Measurements from ENCODE around the gene GDF2. TPM values are rescaled to one million over a fixed set of nuclear protein-coding genes. Genes with fewer than 3 reads are reported as not detected.

GDF2 gene
- not detected in 2 replicates for total RNA-seq (2013; cell fraction: nucleolus; rRNA removed)
- total RNA-seq (2014; rRNA removed) (not detected in 2 replicates), total RNA-seq (2014; rRNA removed; fragmentation: Illumina TruSeq; extraction: Trizol) (not detected in 2 replicates), total RNA-seq (2021) (not detected in 2 replicates), polyA plus RNA-seq (2011; rRNA removed) (not detected in 2 replicates), polyA plus RNA-seq (2014; fragmentation: Illumina TruSeq; extraction: Trizol) (not detected in 2 replicates), polyA plus RNA-seq (2014; fragmentation: Nextera tagmentation; extraction: Ambion mirVana) (not detected), polyA plus RNA-seq (2014; rRNA removed) (not detected in 2 replicates), polyA plus RNA-seq (2016; fragmentation: Nextera tagmentation; extraction: Ambion mirVana) (not detected), polyA minus RNA-seq (2011; rRNA and poly(A)+ RNA removed) (not detected in 2 replicates), Bru-seq, nascent RNA (not detected), BruChase-seq, experiment 1, labeled RNA remaining after a 6-hour chase (not detected), BruChase-seq, experiment 2, labeled RNA remaining after a 2-hour chase (not detected)
- not detected for polyA plus RNA-seq (2011; ENCODE audit: low read depth)
- not detected in 2 replicates for polyA plus RNA-seq (2011; cell fraction: cytosol; rRNA removed)
- polyA plus RNA-seq (2011; cell fraction: nucleus; rRNA removed) = not detected in 2 replicates
- not detected in 2 replicates for polyA plus RNA-seq (2012)
- not detected in 2 replicates for polyA minus RNA-seq (2011; cell fraction: cytosol; rRNA and poly(A)+ RNA removed)
- not detected in 2 replicates for polyA minus RNA-seq (2011; cell fraction: nucleus; rRNA and poly(A)+ RNA removed)
- long read RNA-seq, experiment 1 = 0 reads
- long read RNA-seq, experiment 2 = 0 reads

DNA sequence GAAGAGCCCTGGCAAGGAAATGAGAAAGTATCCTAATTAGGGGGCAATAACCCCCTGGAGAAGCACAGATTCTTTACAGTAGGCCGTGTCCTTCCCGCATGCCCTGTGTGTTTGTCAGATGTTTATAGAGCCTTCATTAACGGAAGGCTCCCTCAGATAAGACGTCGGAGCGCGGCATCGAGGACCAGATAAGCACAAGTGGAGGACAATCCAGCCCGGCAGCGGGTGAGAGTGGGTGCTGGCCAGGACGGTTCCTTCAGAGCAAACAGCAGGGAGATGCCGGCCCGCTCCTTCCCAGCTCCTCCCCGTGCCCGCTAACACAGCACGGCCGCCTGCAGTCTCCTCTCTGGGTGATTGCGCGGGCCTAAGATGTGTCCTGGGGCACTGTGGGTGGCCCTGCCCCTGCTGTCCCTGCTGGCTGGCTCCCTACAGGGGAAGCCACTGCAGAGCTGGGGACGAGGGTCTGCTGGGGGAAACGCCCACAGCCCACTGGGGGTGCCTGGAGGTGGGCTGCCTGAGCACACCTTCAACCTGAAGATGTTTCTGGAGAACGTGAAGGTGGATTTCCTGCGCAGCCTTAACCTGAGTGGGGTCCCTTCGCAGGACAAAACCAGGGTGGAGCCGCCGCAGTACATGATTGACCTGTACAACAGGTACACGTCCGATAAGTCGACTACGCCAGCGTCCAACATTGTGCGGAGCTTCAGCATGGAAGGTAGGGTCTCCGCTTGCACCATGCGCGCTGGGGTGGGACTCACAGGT lies at the start of gene GDF2:
GDF2 (plus strand) TSS at position 155 of the 762 bp plus-strand sequence; CDS start at position 370, 215 bp downstream.
- BruUV-seq (replicated peaks) = no TSS peak
- ChIA-PET CTCF (interaction anchor here (1.0 to 1.4 kb wide), 2 partner anchors 18 to 277 kb away, joined by 3 read pairs; no protein-coding TSS in a partner anchor), SMC1A (ENCODE audit: uncharacterized antibody, unreplicated experiment) (no interaction called here)

DNA sequence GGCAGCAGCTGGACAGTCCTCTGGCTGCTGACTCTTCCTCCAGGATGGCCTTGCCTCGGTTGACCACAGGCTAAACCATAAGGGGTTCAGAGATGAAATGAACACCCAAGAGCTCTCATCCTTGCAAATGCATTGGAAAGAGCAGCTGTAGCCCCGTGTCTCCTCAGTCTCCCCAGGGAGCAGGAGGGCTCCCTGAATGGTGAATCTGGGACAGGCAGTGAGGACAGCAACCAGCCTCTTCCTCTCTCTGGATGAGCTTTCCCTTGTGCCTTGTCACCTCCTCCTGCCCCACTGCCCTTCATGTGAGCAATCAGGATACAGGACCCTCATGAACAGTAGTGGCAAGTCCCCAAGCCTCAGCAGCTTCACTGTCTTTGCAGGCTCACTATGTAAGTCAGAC lies 46.2 kb upstream of the GDF2 start:
- ChIA-PET RAD21 (ENCODE audit: unreplicated experiment) (no interaction called here), CTCF (interaction anchor here (1.2 kb wide), 1 partner anchor 21 kb away, joined by 3 read pairs; no protein-coding TSS in a partner anchor), SMC1A (ENCODE audit: uncharacterized antibody, unreplicated experiment) (interaction anchor here (1.8 kb wide), 1 partner anchor 15 kb away, joined by 5 read pairs; no protein-coding TSS in a partner anchor), POLR2A (no interaction called here)
- no TSS peak for BruUV-seq (replicated peaks)
- ATAC-seq = no peak
- no peak for FAIRE-seq
- H3K27ac ChIP-seq (ENCODE audit: control insufficient read depth, insufficient read depth) = no peak overlapping the region
- no peaks in the 10 kb centered on the region for H3K4me1 ChIP-seq (ENCODE audit: control insufficient read depth, insufficient read depth, low read length)
- intact Hi-C loops (cut with micrococcal nuclease; ENCODE audit: unreplicated experiment) (no loop called here), in situ Hi-C loops (cut with MboI) (no loop called here)
- no peak overlapping the region for H2AFZ ChIP-seq (ENCODE audit: control insufficient read depth, low read depth, low read length)
- H4K20me1 ChIP-seq (ENCODE audit: control insufficient read depth, insufficient read depth) = no peaks in the 10 kb centered on the region
- no peaks in the 10 kb centered on the region for H3K79me2 ChIP-seq (ENCODE audit: control insufficient read depth, insufficient read depth, low read length)
- DNase-seq (ENCODE audit: low read depth, low spot score) = no peak
- no peaks in the 10 kb centered on the region; a peak in 1 of 4 replicates for H3K27me3 ChIP-seq (replicated peaks in 1 of 2; ENCODE audit: control insufficient read depth in 2 of 2, insufficient read depth in 2 of 2, low read length in 1 of 2)
- no peaks in the 10 kb centered on the region for H3K9me3 ChIP-seq (replicated peaks; ENCODE audit: control insufficient read depth, insufficient read depth, low read length)
- H3K4me3 ChIP-seq = no peak overlapping the region
- no peak overlapping the region for H3K9ac ChIP-seq (ENCODE audit: control insufficient read depth, insufficient read depth, low read length)
- WGBS (ENCODE audit: insufficient coverage, insufficient replicate concordance, low lambda C conversion rate, missing lambda C conversion rate) = 0% methylated on average over 2 of the region's 2 CpGs
- H3K36me3 ChIP-seq (ENCODE audit: control insufficient read depth in 2 of 2, insufficient read depth in 2 of 2, low read length in 1 of 2) = no peaks in the 10 kb centered on the region
- H3K4me2 ChIP-seq (ENCODE audit: control insufficient read depth, insufficient read depth) = no peak overlapping the region
- TF ChIP-seq CHD2 (IDR thresholded peaks at IDR 0.05; ENCODE audit: borderline replicate concordance, low read depth, low read length) = no peak
- TF ChIP-seq CREM (IDR thresholded peaks at IDR 0.05; ENCODE audit: low read depth) = no peak
- no peak for TF ChIP-seq HDGF (IDR thresholded peaks at IDR 0.05)
- TF ChIP-seq EZH2 (IDR thresholded peaks at IDR 0.05; ENCODE audit: borderline replicate concordance, control insufficient read depth, low read depth, low read length) = no peak
- TF ChIP-seq EGR1 (IDR thresholded peaks at IDR 0.05; ENCODE audit: borderline replicate concordance in 1 of 2, low read depth in 2 of 2, low read length in 2 of 2) = no peak
- no peak for TF ChIP-seq HCFC1 (IDR thresholded peaks at IDR 0.05; ENCODE audit: low read length)
- TF ChIP-seq, protein P1, sequence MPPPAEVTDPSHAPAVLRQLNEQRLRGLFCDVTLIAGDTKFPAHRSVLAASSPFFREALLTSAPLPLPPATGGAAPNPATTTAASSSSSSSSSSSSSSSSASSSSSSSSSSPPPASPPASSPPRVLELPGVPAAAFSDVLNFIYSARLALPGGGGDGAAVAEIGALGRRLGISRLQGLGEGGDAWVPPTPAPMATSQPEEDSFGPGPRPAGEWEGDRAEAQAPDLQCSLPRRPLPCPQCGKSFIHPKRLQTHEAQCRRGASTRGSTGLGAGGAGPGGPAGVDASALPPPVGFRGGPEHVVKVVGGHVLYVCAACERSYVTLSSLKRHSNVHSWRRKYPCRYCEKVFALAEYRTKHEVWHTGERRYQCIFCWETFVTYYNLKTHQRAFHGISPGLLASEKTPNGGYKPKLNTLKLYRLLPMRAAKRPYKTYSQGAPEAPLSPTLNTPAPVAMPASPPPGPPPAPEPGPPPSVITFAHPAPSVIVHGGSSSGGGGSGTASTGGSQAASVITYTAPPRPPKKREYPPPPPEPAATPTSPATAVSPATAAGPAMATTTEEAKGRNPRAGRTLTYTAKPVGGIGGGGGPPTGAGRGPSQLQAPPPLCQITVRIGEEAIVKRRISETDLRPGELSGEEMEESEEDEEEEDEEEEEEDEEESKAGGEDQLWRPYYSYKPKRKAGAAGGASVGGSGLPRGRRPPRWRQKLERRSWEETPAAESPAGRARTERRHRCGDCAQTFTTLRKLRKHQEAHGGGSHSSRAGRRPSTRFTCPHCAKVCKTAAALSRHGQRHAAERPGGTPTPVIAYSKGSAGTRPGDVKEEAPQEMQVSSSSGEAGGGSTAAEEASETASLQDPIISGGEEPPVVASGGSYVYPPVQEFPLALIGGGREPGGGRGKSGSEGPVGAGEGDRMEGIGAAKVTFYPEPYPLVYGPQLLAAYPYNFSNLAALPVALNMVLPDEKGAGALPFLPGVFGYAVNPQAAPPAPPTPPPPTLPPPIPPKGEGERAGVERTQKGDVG (CRISPR knock-in tag; IDR thresholded peaks at IDR 0.05) = no peak
- TF ChIP-seq JUND (IDR thresholded peaks at IDR 0.05; ENCODE audit: low read depth, low read length) = no peak
- TF ChIP-seq ZNF217 (IDR thresholded peaks at IDR 0.05) = no peak

More for the DNA sequence above, at the start of gene GDF2:
- no peaks in the 10 kb centered on the region for H3K9me3 ChIP-seq (replicated peaks; ENCODE audit: control insufficient read depth, insufficient read depth, low read length)
- H2AFZ ChIP-seq (ENCODE audit: control insufficient read depth, low read depth, low read length) = no peak within 1 kb of the TSS
- H3K36me3 ChIP-seq (ENCODE audit: control insufficient read depth in 2 of 2, insufficient read depth in 2 of 2, low read length in 1 of 2) = no peaks in the 10 kb centered on the region
- ATAC-seq (no peak), FAIRE-seq (no peak), DNase-seq (ENCODE audit: low read depth, low spot score) (no peak)
- no peak within 1 kb of the TSS for H3K27ac ChIP-seq (ENCODE audit: control insufficient read depth, insufficient read depth)
- POLR2A ChIA-PET = no interaction called here
- no peak for TF ChIP-seq LARP7 (IDR thresholded peaks at IDR 0.05)
- no peak for TF ChIP-seq MYB (IDR thresholded peaks at IDR 0.05; ENCODE audit: borderline replicate concordance, low read depth, low read length)
- no peak for TF ChIP-seq ZZZ3 (IDR thresholded peaks at IDR 0.05; ENCODE audit: control insufficient read depth, insufficient read length, low read depth)
- no peak for TF ChIP-seq TCF7 (IDR thresholded peaks at IDR 0.05; ENCODE audit: borderline replicate concordance)
- intact Hi-C loops (cut with micrococcal nuclease; ENCODE audit: unreplicated experiment) (no loop called here), in situ Hi-C loops (cut with MboI) (no loop called here)
- no peak within 1 kb of the TSS for H3K4me2 ChIP-seq (ENCODE audit: control insufficient read depth, insufficient read depth)
- no peaks in the 10 kb centered on the region; the same call in 1 of the 2 replicates for H4K20me1 ChIP-seq (ENCODE audit: control insufficient read depth, insufficient read depth)
- H3K9ac ChIP-seq (ENCODE audit: control insufficient read depth, insufficient read depth, low read length) = no peak within 1 kb of the TSS
- H3K4me3 ChIP-seq = no peak within 1 kb of the TSS
- no peaks in the 10 kb centered on the region for H3K4me1 ChIP-seq (ENCODE audit: control insufficient read depth, insufficient read depth, low read length)
- H3K79me2 ChIP-seq (ENCODE audit: control insufficient read depth, insufficient read depth, low read length) = no peaks in the 10 kb centered on the region
- WGBS (ENCODE audit: insufficient coverage, insufficient replicate concordance, low lambda C conversion rate, missing lambda C conversion rate) = 51% methylated on average over 35 of the region's 35 CpGs
- RAD21 ChIA-PET (ENCODE audit: unreplicated experiment) = interaction anchor here (2.5 kb wide), 1 partner anchor 11 kb away, joined by 10 read pairs; no protein-coding TSS in a partner anchor
- H3K27me3 ChIP-seq (replicated peaks in 1 of 2; ENCODE audit: control insufficient read depth in 2 of 2, insufficient read depth in 2 of 2, low read length in 1 of 2) = no peaks in the 10 kb centered on the region; a peak in 1 of 4 replicates

Data from GM12878 (cell line).